GM12878 (cell line): ENCODE measurements around the gene IPO11.

Source experiments
- CBX5 ChIP-seq: sonication (generic); IDR thresholded peaks from 2 replicates; pipeline ENCODE4 v1.6.1; 2016; ENCODE audit warnings: low read depth, moderate library complexity, mild to moderate bottlenecking, inconsistent platforms
- CHD1 ChIP-seq: IDR thresholded peaks from 2 replicates; pipeline ENCODE4 v1.6.1; 2012; ENCODE audit warnings: low read depth, low read length, improper control_type of control experiment
- CTCF ChIP-seq, 3 experiments: IDR thresholded peaks in 2 of 3; conservative IDR thresholded peaks in 1 of 3; 2 replicates each; pipeline ENCODE4 v1.5.1; 2011; ENCODE audit warnings: low read depth in 3 of 3, low read length in 3 of 3, mild to moderate bottlenecking in 3 of 3, control low read depth in 2 of 3, moderate library complexity in 2 of 3, inconsistent platforms in 1 of 3, mixed read lengths in 1 of 3; ENCODE audit not compliant: control insufficient read depth in 2 of 3, insufficient read depth in 1 of 3; ENCODE audit errors: extremely low read depth in 1 of 3
- DPF2 ChIP-seq: fragments of 450-650 bp; IDR thresholded peaks from 2 replicates; pipeline ENCODE4 v1.6.1; 2017; ENCODE audit warnings: mild to moderate bottlenecking
- EP300 ChIP-seq, 2 experiments: fragments of 150-350 bp in 1 of 2; IDR thresholded peaks; 2 replicates each; pipeline ENCODE4 v1.6.1; 2011 to 2012; ENCODE audit warnings: low read depth in 2 of 2, low read length in 2 of 2, borderline replicate concordance in 1 of 2, improper control_type of control experiment in 1 of 2, inconsistent platforms in 1 of 2; ENCODE audit not compliant: control insufficient read depth in 1 of 2
- MAX ChIP-seq: IDR thresholded peaks from 2 replicates; pipeline ENCODE4 v1.6.1; 2012; ENCODE audit warnings: low read depth, low read length, improper control_type of control experiment
- POLR2A ChIP-seq: IDR thresholded peaks from 2 replicates; pipeline ENCODE4 v1.6.1; 2011; ENCODE audit warnings: low read depth, mild to moderate bottlenecking, low read length
- SUZ12 ChIP-seq: fragments of 200-600 bp; sonication (generic); IDR thresholded peaks from one replicate; pipeline ENCODE4 v1.6.1; 2018; ENCODE audit warnings: antibody characterized with exemption, mild to moderate bottlenecking; ENCODE audit not compliant: unreplicated experiment
- TCF12 ChIP-seq: IDR thresholded peaks from 2 replicates; pipeline ENCODE4 v1.6.1; 2011; ENCODE audit warnings: low read depth, mild to moderate bottlenecking, low read length

- TF ChIP-seq POLR2A, result no peak
- TF ChIP-seq CHD1, result no peak
- no peak for TF ChIP-seq CBX5
- no peak for TF ChIP-seq CTCF (IDR thresholded peaks at IDR 0.05 in 2 of 3, conservative IDR thresholded peaks at IDR 0.05 in 1 of 3; ENCODE audit: control insufficient read depth in 2 of 3, extremely low read depth in 1 of 3, insufficient read depth in 1 of 3, low read depth in 3 of 3, low read length in 3 of 3)
- TF ChIP-seq DPF2, result no peak
- TF ChIP-seq SUZ12, result no peak
- no peak for TF ChIP-seq TCF12
- no peak for TF ChIP-seq EP300 (IDR thresholded peaks at IDR 0.05; ENCODE audit: borderline replicate concordance in 1 of 2, control insufficient read depth in 1 of 2, low read depth in 2 of 2, low read length in 2 of 2)
- no peak for TF ChIP-seq MAX
Observed at GRCh38 chr5:62560786-62561185, 148.2 kb downstream of the IPO11 start.
